Activated gamma-delta T cell treated with anti-CD3 and anti-CD28 coated beads, Interleukin-2, amount 50 U/mL, for 16 hours (primary cell): ENCODE data around the gene TTYH3.
"Not testable (repeated sequence)": the region's sequence is repeated elsewhere in the genome, so short reads cannot be mapped to it uniquely, and the experiment has no call there.

Source experiments
- DNase-seq: peaks from one replicate; pipeline ENCODE4 v3.0.0-alpha.2; 2020; ENCODE audit warnings: low read depth

TTYH3 gene

DNA sequence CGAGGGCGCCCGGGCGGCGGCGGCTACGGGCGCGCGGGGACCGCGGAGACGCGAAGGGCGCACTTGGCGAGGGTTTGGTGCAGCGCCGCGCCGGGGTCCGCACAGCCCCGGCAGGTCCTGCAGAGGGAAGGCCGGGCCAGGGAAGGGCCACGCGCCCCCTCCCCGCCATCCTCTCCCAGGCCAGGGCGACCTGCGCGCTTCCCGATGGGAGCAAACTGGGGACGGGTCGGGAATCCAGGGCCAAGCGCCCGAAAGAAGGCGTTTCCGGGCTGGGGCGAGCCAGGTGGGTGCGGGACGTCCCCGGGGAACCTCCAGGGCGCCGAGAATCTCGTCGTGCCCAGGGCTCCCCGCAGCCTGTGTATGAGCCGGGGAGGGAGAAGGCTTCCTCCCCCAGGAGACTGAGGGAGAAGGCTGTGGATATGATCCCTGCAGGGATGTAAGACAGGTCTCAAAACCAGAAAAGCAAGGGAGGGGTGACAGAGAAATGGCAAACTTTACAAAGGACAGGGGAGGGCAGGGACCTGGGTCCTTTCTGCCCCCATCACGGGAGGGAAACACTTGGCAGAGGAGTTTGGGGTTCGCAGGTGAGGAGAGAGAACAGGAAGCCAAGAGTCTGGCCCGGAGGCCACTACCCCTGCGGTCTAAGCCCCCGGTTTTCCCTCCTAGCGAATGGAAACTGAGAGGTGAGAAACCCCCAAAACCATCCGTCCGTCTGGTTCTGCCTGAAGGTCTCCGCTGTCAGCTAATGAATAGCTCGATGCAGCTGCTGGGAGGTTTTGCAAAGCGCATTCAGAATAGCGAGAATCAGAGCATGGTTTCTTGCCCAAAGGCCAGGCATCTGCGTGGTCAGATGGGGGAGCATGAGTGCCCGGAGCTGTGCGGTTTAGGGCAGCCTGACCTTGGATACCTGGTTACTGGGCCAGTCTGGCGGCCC, 56.9 kb downstream of the TTYH3 start:
- no peak for DNase-seq

- DNase-seq, result no peak
Observed at GRCh38 chr7:2689343-2689847, 57.6 kb downstream of the TTYH3 start.

DNA sequence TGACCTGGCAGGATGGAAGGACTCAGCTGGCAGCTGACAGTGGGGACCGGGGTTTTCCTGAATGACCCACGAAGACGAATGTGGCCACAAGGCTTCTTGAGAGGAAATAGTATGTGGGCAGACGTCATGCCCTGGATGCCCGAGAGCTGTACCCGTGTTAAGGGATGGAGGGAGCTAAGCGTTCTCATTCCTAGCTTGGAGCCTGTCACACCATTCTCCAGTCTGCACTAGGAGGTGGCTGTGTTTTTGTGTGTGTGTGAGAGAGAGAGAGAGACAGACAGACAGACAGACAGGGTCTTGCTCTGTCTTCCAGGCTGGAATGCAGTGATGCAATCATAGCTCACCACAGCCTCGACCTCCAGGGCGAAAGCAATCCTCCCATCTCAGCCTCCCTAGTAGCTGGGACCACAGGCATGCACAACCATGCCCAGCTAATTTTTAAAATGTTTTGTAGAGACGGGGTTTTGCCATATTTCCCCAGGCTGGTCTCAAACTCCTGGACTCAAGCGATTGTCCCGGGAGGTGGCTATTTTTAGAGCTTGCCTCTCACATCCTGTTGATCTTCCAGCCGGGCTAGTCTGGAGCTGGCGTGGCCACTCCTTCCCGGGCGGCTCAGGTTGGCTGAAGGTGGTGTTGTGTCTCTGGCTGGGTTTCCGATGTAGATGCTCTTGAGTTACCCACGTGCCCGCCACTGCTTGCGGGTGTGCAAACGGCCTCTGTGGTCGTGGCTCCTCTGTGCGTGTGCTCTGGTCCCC, 58.3 kb downstream of the TTYH3 start:
- no peak for DNase-seq

DNA sequence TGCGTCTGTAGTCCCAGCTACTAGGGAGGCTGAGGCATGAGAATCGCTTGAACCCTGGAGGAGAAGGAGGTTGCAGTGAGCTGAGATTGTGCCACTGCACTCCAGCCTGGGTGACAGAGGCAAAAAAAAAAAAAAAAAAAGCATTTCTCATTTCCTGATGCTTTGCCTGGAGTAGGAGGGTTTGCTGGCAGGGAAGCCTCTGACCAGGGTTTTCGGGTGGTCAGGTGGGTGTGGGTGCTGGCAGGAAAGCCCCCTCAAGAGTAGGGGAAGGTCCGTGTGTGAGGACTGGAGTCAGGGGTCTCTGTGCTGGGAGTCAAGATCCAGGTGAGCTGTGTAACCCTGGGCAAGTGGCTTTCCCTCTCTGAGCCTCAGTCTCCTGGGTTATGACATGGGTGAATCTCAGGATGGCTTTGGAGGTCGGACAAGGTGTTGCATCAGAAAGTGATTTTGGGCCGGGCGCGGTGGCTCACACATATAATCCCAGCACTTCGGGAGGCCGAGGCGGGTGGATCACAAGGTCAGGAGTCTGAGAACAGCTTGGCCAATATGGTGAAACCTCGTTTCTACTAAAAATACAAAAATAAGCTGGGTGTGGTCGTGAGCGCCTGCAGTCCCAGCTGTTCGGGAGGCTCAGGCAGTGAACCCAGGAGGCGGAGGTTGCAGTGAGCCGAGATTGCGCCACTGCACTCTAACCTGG, 59.4 kb downstream of the TTYH3 start:
- no peak for DNase-seq

DNA sequence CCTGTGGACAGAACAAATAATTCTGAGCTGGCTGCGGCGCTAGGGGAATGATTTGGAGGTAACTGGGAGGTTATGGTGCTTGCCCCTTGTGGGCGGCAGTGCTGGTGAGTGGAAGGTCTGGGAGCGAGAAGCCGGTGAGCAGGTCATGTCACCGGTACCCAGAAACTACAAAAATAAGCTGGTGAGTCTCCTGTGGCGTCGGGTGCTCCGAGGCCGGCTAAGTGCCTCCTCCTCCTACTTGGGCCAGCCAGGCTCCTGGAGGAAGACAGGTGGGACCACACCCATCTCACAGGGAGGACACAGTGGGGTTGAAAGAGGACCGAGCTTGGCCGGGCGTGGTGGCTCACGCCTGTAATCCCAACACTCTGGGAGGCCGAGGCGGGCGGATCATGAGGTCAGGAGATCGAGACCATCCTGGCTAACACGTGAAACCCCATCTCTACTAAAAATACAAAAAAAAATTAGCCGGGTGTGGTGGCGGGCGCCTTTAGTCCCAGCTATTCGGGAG, 60.2 kb downstream of the TTYH3 start:
- not testable (repeated sequence) for DNase-seq

GRCh38 chr7:2692543-2692942, 60.8 kb downstream of the TTYH3 start:
- no peak for DNase-seq

DNA sequence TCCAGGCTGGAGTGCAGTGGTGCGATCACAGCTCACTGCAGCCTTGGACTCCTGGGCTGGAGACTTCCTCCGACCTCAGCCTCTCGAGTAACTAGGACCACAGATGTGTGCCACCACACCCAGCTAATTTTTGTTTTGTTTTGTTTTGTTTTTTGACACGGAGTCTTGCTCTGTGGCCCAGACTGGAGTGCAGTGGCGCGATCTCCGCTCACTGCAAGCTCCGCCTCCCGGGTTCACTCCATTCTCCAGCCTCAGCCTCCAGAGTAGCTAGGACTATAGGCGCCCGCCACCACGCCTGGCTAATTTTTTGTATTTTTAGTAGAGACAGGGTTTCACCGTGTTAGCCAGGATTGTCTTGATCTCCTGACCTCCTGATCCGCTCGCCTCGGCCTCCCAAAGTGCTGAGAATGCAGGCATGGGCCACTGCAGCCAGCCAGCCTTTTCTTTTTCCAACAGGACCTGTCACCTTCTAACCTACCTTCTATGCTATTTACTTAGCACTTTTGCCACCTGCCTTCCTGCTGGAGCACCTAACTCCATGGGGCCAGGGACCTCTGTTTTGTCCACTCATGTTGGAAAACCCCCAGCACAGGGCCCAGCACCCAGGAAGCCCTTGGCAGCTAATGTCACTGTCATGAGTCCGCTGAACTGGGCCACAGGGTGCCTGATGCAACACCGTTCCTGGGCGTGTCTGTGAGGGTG, 61.8 kb downstream of the TTYH3 start:
- DNase-seq, result not testable (repeated sequence)

GRCh38 chr7:2694122-2694436, 62.3 kb downstream of the TTYH3 start:
- not testable (repeated sequence) for DNase-seq

DNA sequence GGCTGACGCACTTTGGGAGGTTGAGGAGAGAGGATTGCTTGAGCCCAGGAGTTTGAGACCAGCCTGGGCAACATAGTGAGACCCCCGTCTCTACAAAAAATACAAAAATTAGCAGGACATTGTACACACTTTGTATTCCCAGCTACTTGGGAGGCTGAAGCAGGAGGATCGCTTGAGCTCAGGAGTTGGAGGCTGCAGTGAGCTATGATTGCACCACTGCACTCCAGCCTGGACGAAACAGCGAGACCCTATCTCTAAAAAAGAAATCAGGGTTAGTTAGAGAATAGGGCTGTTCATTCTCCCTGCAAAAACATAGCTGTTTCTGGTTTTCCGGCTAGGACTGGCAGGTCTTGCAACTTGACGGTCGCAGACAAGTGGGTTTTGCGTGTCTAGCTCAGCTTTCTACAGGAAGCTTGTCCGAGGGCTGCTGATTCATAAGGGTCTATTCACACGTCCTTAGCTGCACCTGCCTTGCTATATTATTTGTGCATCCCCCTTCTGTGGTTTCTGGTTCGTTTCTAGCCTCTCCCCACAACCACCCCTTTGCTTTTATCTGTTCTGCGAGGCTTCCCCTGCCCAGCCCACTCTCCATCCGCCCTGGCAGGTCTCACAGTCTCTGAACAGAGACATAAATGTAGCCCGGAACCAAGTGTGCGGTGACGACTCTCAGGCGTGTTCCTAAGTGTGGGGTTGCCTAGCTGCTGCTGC, 66.9 kb downstream of the TTYH3 start:
- DNase-seq, result peak; percentile 73

DNA sequence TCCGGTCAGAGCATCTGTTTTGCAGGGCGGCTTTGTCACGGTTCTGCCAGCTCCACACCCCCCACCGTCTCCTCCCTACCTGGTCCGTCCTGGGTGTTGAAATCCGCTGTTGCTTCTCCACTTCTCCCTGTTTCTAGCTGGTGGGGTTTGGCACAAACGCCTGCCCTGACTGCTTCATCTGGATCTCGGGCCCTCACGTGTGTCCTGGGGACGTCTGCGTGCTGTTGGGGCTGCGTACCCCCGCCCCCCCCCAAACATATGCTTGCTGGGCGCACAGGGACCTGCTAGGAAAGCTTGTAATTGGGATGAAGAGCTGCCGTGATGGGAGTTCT, 67.5 kb downstream of the TTYH3 start:
- DNase-seq, result no peak

GRCh38 chr7:2700141-2700850, 68.5 kb downstream of the TTYH3 start:
- DNase-seq, result no peak

DNA sequence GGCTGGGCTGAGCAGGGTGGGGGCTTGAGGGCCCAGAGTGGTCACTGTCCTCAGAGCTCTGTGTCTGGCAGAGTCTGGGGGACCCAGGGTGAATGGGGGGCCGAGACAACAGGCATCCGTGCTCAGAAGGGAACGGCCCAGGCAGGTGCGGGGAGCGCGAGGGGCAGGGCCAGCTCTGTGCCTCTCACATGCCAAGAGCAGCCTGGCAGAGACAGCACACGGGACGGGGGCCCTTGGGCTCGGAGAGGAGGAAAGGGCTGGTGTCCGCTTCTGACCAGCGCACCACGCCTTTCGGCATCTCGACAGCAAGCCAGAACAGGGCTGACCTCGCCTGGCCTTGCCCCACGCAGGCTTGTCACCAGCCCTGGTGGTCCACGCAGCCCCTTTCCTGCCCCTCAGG, 69.6 kb downstream of the TTYH3 start:
- DNase-seq, result no peak

- DNase-seq, result no peak
Observed at GRCh38 chr7:2701832-2702593, 70.2 kb downstream of the TTYH3 start.

- DNase-seq, result no peak
Observed at GRCh38 chr7:2702594-2702957, 70.8 kb downstream of the TTYH3 start.

- DNase-seq, result no peak
Observed at GRCh38 chr7:2705371-2706096, 73.7 kb downstream of the TTYH3 start.

DNA sequence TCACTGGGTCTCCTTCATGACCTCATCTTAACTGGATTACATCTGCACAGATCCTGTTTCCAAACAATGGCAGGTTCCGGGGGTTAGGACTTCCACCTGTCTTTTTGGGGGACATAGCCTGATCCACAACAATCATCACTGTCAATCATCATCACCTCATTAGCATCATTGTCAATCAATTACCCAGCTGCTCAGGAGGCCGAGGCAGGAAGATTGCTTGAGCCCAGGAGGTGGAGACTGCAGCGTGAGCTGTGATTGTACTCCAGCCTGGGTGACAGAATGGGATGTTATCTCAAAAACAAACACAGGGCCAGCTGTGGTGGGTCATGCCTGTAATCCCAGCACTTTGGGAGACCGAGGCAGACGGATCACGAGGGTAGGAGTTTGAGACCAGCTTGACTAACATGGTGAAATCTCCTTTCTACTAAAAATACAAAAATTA, 74.9 kb downstream of the TTYH3 start:
- no peak for DNase-seq

DNA sequence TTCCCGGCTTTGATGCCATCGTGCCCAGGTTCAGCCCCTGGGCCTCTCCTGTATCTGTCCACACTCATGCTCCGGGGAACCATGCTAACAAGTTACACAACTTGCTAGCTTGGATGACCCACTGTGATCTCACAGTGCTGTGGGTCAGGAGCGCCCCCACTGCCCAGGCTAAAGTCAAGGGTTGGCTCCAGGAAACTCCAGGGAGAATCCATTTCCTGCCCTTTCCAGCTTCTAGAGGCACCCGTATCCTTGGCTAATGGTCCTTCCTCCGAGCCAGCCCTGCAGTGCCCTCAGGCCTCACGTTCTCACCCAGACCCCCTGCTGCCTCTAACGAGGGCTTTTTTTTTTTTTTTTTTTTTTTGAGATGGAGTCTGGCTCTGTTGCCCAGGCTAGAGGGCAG, 75.7 kb downstream of the TTYH3 start:
- DNase-seq, result no peak

- no peak for DNase-seq
Observed at GRCh38 chr7:2708041-2708440, 76.3 kb downstream of the TTYH3 start.
